ENCODE results near the gene ANKRD13A.

The ANKRD13A gene

GRCh38 chr12:110088936-110089335 lies 89.7 kb downstream of the ANKRD13A start:
- no peak for DNase-seq

Data from CD4-positive, alpha-beta T cell treated with Interleukin-17A for 1 hour (primary cell).